SK-N-SH (cell line): ENCODE results near the gene ZFHX3. TPM values are rescaled to one million over a fixed set of nuclear protein-coding genes. Genes with fewer than 3 reads are reported as not detected.

Source experiments
- CTCF ChIA-PET: fragments of 300-600, 350-600 bp; formaldehyde crosslinking; extraction: SDS; loops from one replicate; lab custom pipeline; 2021; lab: Yijun Ruan, JAX
- POLR2A ChIA-PET: fragments of 350-600 bp; sonication (Branson Sonifier 250); formaldehyde crosslinking; extraction: SDS; loops from one replicate; lab custom pipeline; 2020; ENCODE audit warnings: antibody characterized with exemption, inconsistent platforms; lab: Yijun Ruan, JAX
- DNase-seq: peaks from one replicate; pipeline ENCODE4 v3.0.0; 2012
- H2AFZ ChIP-seq: fragments of 200-600 bp; sonication (generic); 2 replicates; pipeline ENCODE4 v1.8.1; 2016; ENCODE audit warnings: antibody characterized with exemption, mild to moderate bottlenecking, low read depth
- H3F3A ChIP-seq: fragments of 200-600 bp; sonication (generic); replicated peaks from 2 replicates; pipeline ENCODE3; 2016; ENCODE audit warnings: antibody characterized with exemption, mild to moderate bottlenecking; ENCODE audit not compliant: insufficient read depth
- H3K27ac ChIP-seq, 2 experiments: fragments of 200-500 bp in 1 of 2; fragments of 200-600 bp in 1 of 2; sonication (Bioruptor generic) in 1 of 2; sonication (generic), shearing (Covaris generic) in 1 of 2; 2 replicates each; pipeline versions ENCODE4 v1.5.1 to v1.6.1; 2014 to 2016; ENCODE audit warnings: low read depth in 2 of 2, inconsistent platforms in 1 of 2, low read length in 1 of 2, mild to moderate bottlenecking in 1 of 2, mixed read lengths in 1 of 2
- H3K27me3 ChIP-seq: fragments of 200-600 bp; sonication (generic), shearing (Covaris generic); 2 replicates; pipeline ENCODE4 v1.6.1; 2016; ENCODE audit warnings: mixed run types; ENCODE audit not compliant: insufficient read depth
- H3K36me3 ChIP-seq, 2 experiments: fragments of 200-500 bp in 1 of 2; fragments of 200-600 bp in 1 of 2; sonication (Bioruptor generic) in 1 of 2; sonication (generic) in 1 of 2; replicated peaks in 1 of 2; 2 replicates each; pipeline versions ENCODE3 to v1.5.1; 2014 to 2016; ENCODE audit warnings: low read length in 1 of 2, mild to moderate bottlenecking in 1 of 2; ENCODE audit not compliant: insufficient read depth in 2 of 2, control insufficient read depth in 1 of 2
- H3K4me1 ChIP-seq, 2 experiments: fragments of 200-500 bp in 1 of 2; fragments of 200-600 bp in 1 of 2; sonication (Bioruptor generic) in 1 of 2; sonication (generic), shearing (Covaris generic) in 1 of 2; 2 replicates each; pipeline versions ENCODE4 v1.5.1 to v1.6.1; 2014 to 2016; ENCODE audit warnings: low read depth in 1 of 2, low read length in 1 of 2, mixed run types in 1 of 2; ENCODE audit not compliant: insufficient read depth in 2 of 2, control insufficient read depth in 1 of 2
- H3K4me2 ChIP-seq: fragments of 200-600 bp; sonication (generic), shearing (Covaris generic); 2 replicates; pipeline ENCODE4 v1.6.1; 2017; ENCODE audit warnings: mixed run types
- H3K4me3 ChIP-seq, 2 experiments: fragments of 200-500 bp in 1 of 2; fragments of 200-600 bp in 1 of 2; sonication (Bioruptor generic) in 1 of 2; sonication (generic), shearing (Covaris generic) in 1 of 2; 2 replicates each; pipeline versions ENCODE4 v1.5.1 to v1.8.1; 2014 to 2016; ENCODE audit warnings: low read depth in 2 of 2, inconsistent platforms in 1 of 2, low read length in 1 of 2, mild to moderate bottlenecking in 1 of 2, mixed read lengths in 1 of 2, moderate library complexity in 1 of 2
- H3K79me2 ChIP-seq: fragments of 200-600 bp; sonication (generic); 2 replicates; pipeline ENCODE4 v1.8.1; 2017; ENCODE audit warnings: mild to moderate bottlenecking; ENCODE audit not compliant: insufficient read depth
- H3K9ac ChIP-seq: fragments of 200-600 bp; sonication (generic); 2 replicates; pipeline ENCODE4 v1.6.1; 2017; ENCODE audit warnings: mixed run types
- H3K9me2 ChIP-seq: fragments of 200-600 bp; sonication (generic); 2 replicates; pipeline ENCODE4 v1.6.1; 2017; ENCODE audit warnings: mixed run types
- H3K9me3 ChIP-seq: fragments of 200-600 bp; sonication (generic); 2 replicates; pipeline ENCODE4 v1.6.1; 2017; ENCODE audit warnings: mixed run types, mild to moderate bottlenecking, moderate library complexity
- H4K20me1 ChIP-seq: fragments of 200-600 bp; sonication (generic); 2 replicates; pipeline ENCODE4 v1.6.1; 2017; ENCODE audit warnings: mild to moderate bottlenecking, mixed run types; ENCODE audit not compliant: insufficient read depth
- EZH2phosphoT487 ChIP-seq: fragments of 200-600 bp; sonication (generic); IDR thresholded peaks from 2 replicates; pipeline ENCODE4 v1.6.1; 2017; ENCODE audit warnings: low read depth, mixed run types, mild to moderate bottlenecking, antibody characterized with exemption, moderate library complexity, borderline replicate concordance
- FOSL2 ChIP-seq: IDR thresholded peaks from 2 replicates; pipeline ENCODE4 v1.4.0; 2012; ENCODE audit warnings: low read depth, mild to moderate bottlenecking, moderate library complexity, borderline replicate concordance
- JUND ChIP-seq: IDR thresholded peaks from 2 replicates; pipeline ENCODE4 v1.4.0; 2012
- MEF2A ChIP-seq: IDR thresholded peaks from 2 replicates; pipeline ENCODE4 v1.4.0; 2012; ENCODE audit warnings: low read depth, borderline replicate concordance
- RAD21 ChIP-seq: IDR thresholded peaks from 2 replicates; pipeline ENCODE4 v1.6.1; 2012; ENCODE audit warnings: mild to moderate bottlenecking, low read length
- RXRA ChIP-seq: IDR thresholded peaks from 2 replicates; pipeline ENCODE4 v1.4.0; 2012; ENCODE audit warnings: low read depth, mild to moderate bottlenecking, borderline replicate concordance
- TEAD4 ChIP-seq: IDR thresholded peaks from 2 replicates; pipeline ENCODE4 v1.4.0; 2012; ENCODE audit warnings: mild to moderate bottlenecking, borderline replicate concordance; ENCODE audit not compliant: insufficient read depth
- WGBS: methylation state at CpG from one replicate; pipeline ENCODE4 v1.1.6; 2017; ENCODE audit warnings: low lambda C conversion rate; 5-methylcytosine and 5-hydroxymethylcytosine counted together
- polyA plus RNA-seq, 3 experiments: library from polyadenylated mRNA; depleted of rRNA; stranded (reverse); fragments of >200 nt; gene quantifications; 2 replicates each; pipeline ENCODE4 v1.2.3, GENCODE V29; 2012
- TF ChIP-seq, protein P1 (sequence below): IDR thresholded peaks from 2 replicates; pipeline ENCODE4 v1.4.0; 2012; ENCODE audit warnings: low read depth
- TF ChIP-seq, protein P2 (sequence below): IDR thresholded peaks from 2 replicates; pipeline ENCODE4 v1.4.0; 2012; ENCODE audit warnings: low read depth, borderline replicate concordance

Gene ZFHX3
- polyA plus RNA-seq, 1 of the 3 experiments (the other 2 are of a cell fraction): 2.0 TPM

DNA sequence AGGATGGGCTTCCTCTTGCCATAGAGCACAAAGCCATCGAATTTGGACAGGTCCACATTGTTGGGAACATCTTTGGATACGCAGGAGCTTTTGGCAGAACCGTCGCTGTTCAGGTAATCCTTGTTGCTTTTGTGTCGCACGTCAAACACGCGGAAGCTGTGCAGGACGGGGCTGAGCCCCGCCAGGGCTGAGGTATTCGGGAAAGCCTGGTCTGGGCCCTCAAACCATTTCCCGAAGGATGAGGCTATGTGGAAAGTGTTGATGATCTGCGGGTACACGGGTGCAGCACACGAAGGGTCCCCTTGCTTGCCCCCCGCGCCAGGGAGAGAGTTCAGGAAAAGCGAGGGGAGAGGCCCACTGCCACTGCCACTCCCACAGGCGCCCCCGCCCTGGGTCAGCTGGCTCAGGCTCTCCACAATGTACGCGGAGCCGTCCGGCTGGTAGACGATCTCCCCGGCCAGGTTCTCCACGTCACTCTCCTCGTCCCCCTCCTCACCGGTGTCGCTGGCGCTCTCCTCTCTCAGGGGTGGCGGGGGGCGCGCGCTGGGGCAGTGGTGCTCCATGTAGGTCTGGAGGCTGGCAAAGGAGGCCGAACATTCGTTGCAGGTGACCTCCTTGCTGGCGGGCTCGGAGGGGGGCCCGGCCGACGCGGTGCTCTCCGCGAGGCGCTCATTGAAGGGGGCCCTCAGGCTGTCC, 88.5 kb downstream of the ZFHX3 start:
- no peaks in the 10 kb centered on the region for H3K9me3 ChIP-seq
- no peaks in the 10 kb centered on the region for H3K9me2 ChIP-seq
- CTCF ChIA-PET: interaction anchor here (3.9 kb wide), 1 partner anchor 127 kb away, joined by 20 read pairs; no protein-coding TSS in a partner anchor
- TF ChIP-seq, protein P1, sequence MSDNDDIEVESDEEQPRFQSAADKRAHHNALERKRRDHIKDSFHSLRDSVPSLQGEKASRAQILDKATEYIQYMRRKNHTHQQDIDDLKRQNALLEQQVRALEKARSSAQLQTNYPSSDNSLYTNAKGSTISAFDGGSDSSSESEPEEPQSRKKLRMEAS: no peak
- TF ChIP-seq TEAD4 (no peak), EZH2phosphoT487 (no peak), FOSL2 (no peak), MEF2A (no peak), RAD21 (no peak), RXRA (no peak), JUND (no peak)
- TF ChIP-seq, all 33 proteins: peak for 0
- Histone ChIP-seq H3K27ac (no peak overlapping the region), H2AFZ (no peak overlapping the region), H4K20me1 (peaks cover 17% of the 10 kb centered on the region), H3K4me3 (no peak overlapping the region), H3F3A (peaks cover 4% of the 10 kb centered on the region), H3K27me3 (no peaks in the 10 kb centered on the region), H3K4me1 (peaks cover 8 to 38% of the 10 kb centered on the region in 2 experiments), H3K36me3 (peaks cover 10 to 32% of the 10 kb centered on the region in 2 experiments), H3K9ac (no peak overlapping the region), H3K79me2 (peaks cover 66% of the 10 kb centered on the region), H3K4me2 (no peak overlapping the region)
- DNase-seq: no peak
- 97% methylated on average over 20 of the region's 46 CpGs for WGBS
- POLR2A ChIA-PET: no interaction called here

DNA sequence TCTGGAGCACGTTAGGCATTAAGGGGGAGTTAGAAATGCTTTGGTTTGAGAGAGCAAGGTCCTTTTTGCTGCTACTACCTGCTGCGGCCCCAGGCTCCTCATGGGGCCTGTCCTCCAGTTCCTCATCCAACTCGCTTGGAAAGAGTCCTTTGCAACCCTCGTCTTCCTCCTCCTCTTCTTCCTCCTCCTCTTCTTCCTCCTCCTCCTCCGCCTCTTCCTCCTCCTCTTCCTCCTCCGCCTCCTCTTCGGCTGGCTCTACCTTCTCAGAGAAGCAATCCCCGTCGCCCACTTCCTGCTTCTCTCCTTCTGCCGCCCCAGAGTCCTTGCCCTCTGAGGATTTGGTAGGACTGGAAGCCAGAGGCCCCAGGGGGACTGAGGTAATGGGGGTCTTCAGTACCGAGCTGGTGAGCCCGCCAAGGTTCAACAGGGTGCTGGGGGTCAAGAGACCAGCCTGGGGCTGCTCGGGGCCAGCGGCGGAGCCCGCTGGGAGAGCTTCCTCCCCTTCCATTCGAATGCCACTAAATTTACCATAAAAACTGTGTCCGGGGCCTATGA, 89.3 kb downstream of the ZFHX3 start:
- no peak overlapping the region for H3K4me3 ChIP-seq
- H3F3A ChIP-seq: peaks cover 4% of the 10 kb centered on the region
- CTCF ChIA-PET: interaction anchor here (0.6 to 3.9 kb wide), 2 partner anchors 126 to 174 kb away, joined by 3 to 20 read pairs; no protein-coding TSS in a partner anchor
- no peak for DNase-seq
- H3K79me2 ChIP-seq: peaks cover 66% of the 10 kb centered on the region
- peaks cover 14% of the 10 kb centered on the region for H4K20me1 ChIP-seq
- 94% methylated on average over 18 of the region's 18 CpGs for WGBS
- POLR2A ChIA-PET: no interaction called here
- H3K36me3 ChIP-seq: peaks cover 10 to 32% of the 10 kb centered on the region in 2 experiments
- H2AFZ ChIP-seq: no peak overlapping the region
- H3K9me3 ChIP-seq: no peaks in the 10 kb centered on the region
- H3K27ac ChIP-seq: no peak overlapping the region
- H3K9ac ChIP-seq: no peak overlapping the region
- TF ChIP-seq, protein P2, sequence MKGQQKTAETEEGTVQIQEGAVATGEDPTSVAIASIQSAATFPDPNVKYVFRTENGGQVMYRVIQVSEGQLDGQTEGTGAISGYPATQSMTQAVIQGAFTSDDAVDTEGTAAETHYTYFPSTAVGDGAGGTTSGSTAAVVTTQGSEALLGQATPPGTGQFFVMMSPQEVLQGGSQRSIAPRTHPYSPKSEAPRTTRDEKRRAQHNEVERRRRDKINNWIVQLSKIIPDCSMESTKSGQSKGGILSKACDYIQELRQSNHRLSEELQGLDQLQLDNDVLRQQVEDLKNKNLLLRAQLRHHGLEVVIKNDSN: no peak
- H3K4me1 ChIP-seq: peaks cover 5 to 34% of the 10 kb centered on the region in 2 experiments
- no peaks in the 10 kb centered on the region for H3K27me3 ChIP-seq
- no peak overlapping the region for H3K4me2 ChIP-seq
- H3K9me2 ChIP-seq: no peaks in the 10 kb centered on the region
